ENCODE measurements around the gene VAC14.

Gene VAC14

DNA sequence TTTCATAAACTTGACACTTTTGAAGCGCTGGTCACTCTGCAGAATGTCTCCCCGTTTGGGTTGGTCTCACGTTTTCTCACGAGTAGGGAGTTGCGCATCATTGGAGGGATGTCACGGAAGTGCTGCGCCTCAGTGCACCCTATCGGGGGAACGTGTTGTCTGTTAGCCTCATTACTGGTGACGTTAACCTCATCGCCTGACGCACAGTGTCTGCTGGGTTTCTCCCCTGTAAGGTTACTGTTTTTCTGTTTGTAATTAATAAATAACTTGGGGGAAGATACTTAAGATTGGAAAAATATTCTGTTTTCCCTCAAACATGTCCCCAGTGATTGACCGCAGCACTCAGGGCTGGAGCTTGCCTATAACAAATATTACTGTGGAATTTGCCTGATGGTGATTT lies 26.7 kb downstream of the VAC14 start:
- Histone ChIP-seq H3K27me3 (replicated peaks; ENCODE audit: control insufficient read depth, insufficient read depth, low read length) (no peaks in the 10 kb centered on the region), H3K4me3 (replicated peaks; ENCODE audit: low read depth, low read length) (no peak overlapping the region), H3K36me3 (ENCODE audit: control insufficient read depth, insufficient read depth, low read length) (peaks cover 26% of the 10 kb centered on the region)
- TF ChIP-seq CTCF (IDR thresholded peaks at IDR 0.05; ENCODE audit: insufficient read depth, low read length, poor library complexity, severe bottlenecking): no peak
- DNase-seq (ENCODE audit: extremely low read depth, insufficient read length): no peak

- no peak for DNase-seq (ENCODE audit: extremely low read depth, insufficient read length)
- no peak for TF ChIP-seq CTCF (IDR thresholded peaks at IDR 0.05; ENCODE audit: insufficient read depth, low read length, poor library complexity, severe bottlenecking)
- Histone ChIP-seq H3K4me3 (replicated peaks; ENCODE audit: low read depth, low read length) (no peak overlapping the region), H3K27me3 (replicated peaks; ENCODE audit: control insufficient read depth, insufficient read depth, low read length) (no peaks in the 10 kb centered on the region), H3K36me3 (ENCODE audit: control insufficient read depth, insufficient read depth, low read length) (peaks cover 27% of the 10 kb centered on the region)
These were observed 28.5 kb downstream of the VAC14 start for GRCh38 chr16:70772493-70772892.

DNA sequence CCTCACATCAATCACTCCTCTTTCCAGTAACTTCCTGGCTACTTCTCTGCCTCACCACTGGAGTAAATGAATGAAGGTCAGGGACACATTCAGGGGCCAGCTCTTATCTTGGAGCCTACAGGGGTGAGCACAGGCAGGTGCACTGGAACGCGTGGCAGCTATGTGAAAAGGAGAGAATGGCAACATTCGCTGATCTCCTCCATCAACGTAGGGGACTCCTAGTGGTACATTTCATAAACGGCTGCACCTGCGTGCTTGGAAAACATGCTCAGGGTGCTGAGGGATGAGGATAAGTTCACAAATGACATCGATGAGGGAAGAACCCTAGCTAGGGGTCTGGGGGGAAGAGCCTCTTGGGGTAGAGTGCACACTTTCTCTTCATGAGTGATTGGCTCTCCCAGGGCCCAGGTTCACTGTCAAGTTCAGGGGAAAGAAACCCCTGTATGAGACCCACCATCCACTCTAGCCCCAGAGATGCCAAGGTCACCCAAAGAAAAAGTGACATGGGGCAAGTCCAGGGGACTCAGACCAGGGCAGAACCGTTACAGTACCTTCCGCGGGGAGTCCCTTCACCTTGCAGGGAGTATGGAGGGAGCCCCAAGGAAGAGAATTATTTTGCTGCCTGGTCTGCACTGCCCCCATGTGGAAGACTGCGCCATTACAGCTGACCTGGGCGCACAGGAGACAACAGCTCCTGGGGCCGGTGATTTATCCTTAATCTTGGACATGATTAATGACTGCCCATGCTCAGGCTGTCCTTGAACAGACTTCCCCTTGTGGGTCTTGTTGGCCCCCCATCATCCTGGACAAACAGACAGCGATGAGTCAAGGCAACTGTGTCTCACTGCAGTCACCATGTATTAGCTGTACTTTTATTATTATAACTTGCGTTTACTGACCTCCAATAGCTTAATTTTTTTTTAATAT lies 30.1 kb downstream of the VAC14 start:
- peak; percentile 26 for DNase-seq (ENCODE audit: extremely low read depth, insufficient read length)
- Histone ChIP-seq H3K4me3 (replicated peaks; ENCODE audit: low read depth, low read length) (no peak overlapping the region), H3K27me3 (replicated peaks; ENCODE audit: control insufficient read depth, insufficient read depth, low read length) (no peaks in the 10 kb centered on the region), H3K36me3 (ENCODE audit: control insufficient read depth, insufficient read depth, low read length) (peaks cover 28% of the 10 kb centered on the region)
- peak; percentile 92 for TF ChIP-seq CTCF (IDR thresholded peaks at IDR 0.05; ENCODE audit: insufficient read depth, low read length, poor library complexity, severe bottlenecking)

GRCh38 chr16:70770291-70770625 lies 30.7 kb downstream of the VAC14 start:
- no peak for DNase-seq (ENCODE audit: extremely low read depth, insufficient read length)
- no peak for TF ChIP-seq CTCF (IDR thresholded peaks at IDR 0.05; ENCODE audit: insufficient read depth, low read length, poor library complexity, severe bottlenecking)
- no peak overlapping the region for H3K4me3 ChIP-seq (replicated peaks; ENCODE audit: low read depth, low read length)
- peaks cover 30% of the 10 kb centered on the region for H3K36me3 ChIP-seq (ENCODE audit: control insufficient read depth, insufficient read depth, low read length)
- no peaks in the 10 kb centered on the region for H3K27me3 ChIP-seq (replicated peaks; ENCODE audit: control insufficient read depth, insufficient read depth, low read length)

DNA sequence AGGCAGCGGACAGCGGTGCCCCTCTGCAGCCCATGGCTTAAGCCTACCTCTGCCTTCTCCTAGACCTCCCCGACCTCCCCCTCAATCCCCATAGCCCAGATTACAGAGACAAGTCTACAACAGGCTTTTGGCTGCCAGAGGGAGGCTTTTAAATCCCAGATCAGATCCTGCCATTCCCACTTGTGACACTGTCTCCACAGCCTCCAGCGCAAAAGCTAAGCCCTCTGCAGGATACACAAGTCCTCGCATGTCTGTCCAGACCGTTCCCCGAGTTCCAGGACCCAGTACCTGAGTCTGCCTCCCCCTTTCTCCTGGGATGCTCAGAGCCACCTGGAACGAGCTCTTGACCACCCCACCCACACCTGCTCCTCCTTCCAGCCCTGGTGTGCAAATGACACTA lies 31.2 kb downstream of the VAC14 start:
- DNase-seq (ENCODE audit: extremely low read depth, insufficient read length): no peak
- Histone ChIP-seq H3K36me3 (ENCODE audit: control insufficient read depth, insufficient read depth, low read length) (peaks cover 30% of the 10 kb centered on the region), H3K27me3 (replicated peaks; ENCODE audit: control insufficient read depth, insufficient read depth, low read length) (no peaks in the 10 kb centered on the region), H3K4me3 (replicated peaks; ENCODE audit: low read depth, low read length) (no peak overlapping the region)
- no peak for TF ChIP-seq CTCF (IDR thresholded peaks at IDR 0.05; ENCODE audit: insufficient read depth, low read length, poor library complexity, severe bottlenecking)

All from GM06990 (cell line).